CD4-positive, alpha-beta T cell (primary cell): ENCODE data around the gene AK8. TPM values are rescaled to one million over a fixed set of nuclear protein-coding genes. Genes with fewer than 3 reads are reported as not detected.

ENCODE experiments used
- ATAC-seq: fragments of 200-7000 bp; cut with Tn5 transposase; one replicate; pipeline ENCODE4 v1.10.0; 2022; ENCODE audit warnings: mild to moderate bottlenecking; ENCODE audit not compliant: poor library complexity
- CTCF ChIA-PET: fragments of 350-600 bp; sonication (Branson Sonifier 250); formaldehyde crosslinking; loops from one replicate; lab custom pipeline; 2021; ENCODE audit warnings: antibody characterized with exemption, inconsistent platforms; lab: Charles Lee
- POLR2A ChIA-PET: fragments of 350-600 bp; sonication (Branson Sonifier 250); formaldehyde crosslinking; loops from one replicate; lab custom pipeline; 2021; ENCODE audit warnings: antibody characterized with exemption, inconsistent platforms; lab: Charles Lee
- DNase-seq, 14 experiments: peaks; one replicate each; pipeline ENCODE4 v3.0.0-alpha.2; 2013 to 2020; ENCODE audit warnings: mixed read lengths in 2 of 14
- H3K27ac ChIP-seq, 2 donors: one replicate each; pipeline versions ENCODE4 v1.5.1 to v1.7.0; 2013; ENCODE audit warnings: low read length in 2 of 2, low read depth in 1 of 2, mild to moderate bottlenecking in 1 of 2
- H3K27me3 ChIP-seq, 2 experiments: 1 replicate in 1 of 2; 2 replicates in 1 of 2; pipeline versions ENCODE4 v1.6.1 to v1.7.0; 2013; ENCODE audit warnings: low read length in 2 of 2, control low read depth in 1 of 2, mild to moderate bottlenecking in 1 of 2, moderate library complexity in 1 of 2; ENCODE audit not compliant: insufficient read depth in 2 of 2, control insufficient read depth in 1 of 2
- H3K36me3 ChIP-seq: one replicate; pipeline ENCODE4 v1.6.1; 2013; ENCODE audit warnings: low read length, control low read depth; ENCODE audit not compliant: insufficient read depth
- H3K4me1 ChIP-seq: one replicate; pipeline ENCODE4 v1.6.1; 2013; ENCODE audit warnings: low read length, control low read depth; ENCODE audit not compliant: insufficient read depth
- H3K4me3 ChIP-seq: one replicate; pipeline ENCODE4 v1.5.1; 2013; ENCODE audit warnings: mild to moderate bottlenecking, low read length, moderate library complexity
- H3K9me3 ChIP-seq, 2 experiments: 1 replicate in 1 of 2; 2 replicates in 1 of 2; pipeline versions ENCODE4 v1.6.1 to v1.7.0; 2013; ENCODE audit warnings: low read length in 2 of 2, mild to moderate bottlenecking in 2 of 2, control low read depth in 1 of 2, moderate library complexity in 1 of 2; ENCODE audit not compliant: control insufficient read depth in 1 of 2, insufficient read depth in 1 of 2
- H3K27ac Mint-ChIP-seq: one replicate; pipeline ENCODE4 v1.8.0; 2020; ENCODE audit warnings: mixed read lengths
- H3K27me3 Mint-ChIP-seq: one replicate; pipeline ENCODE4 v1.8.0; 2021; ENCODE audit warnings: mixed read lengths
- H3K36me3 Mint-ChIP-seq: one replicate; pipeline ENCODE4 v1.8.0; 2021; ENCODE audit warnings: low read depth, mixed read lengths
- H3K4me1 Mint-ChIP-seq: one replicate; pipeline ENCODE4 v1.8.0; 2021; ENCODE audit warnings: low read depth, mixed read lengths
- H3K4me3 Mint-ChIP-seq: one replicate; pipeline ENCODE4 v1.8.0; 2020; ENCODE audit warnings: mild to moderate bottlenecking, mixed read lengths
- H3K9me3 Mint-ChIP-seq: one replicate; pipeline ENCODE4 v1.8.0; 2020; ENCODE audit warnings: mixed read lengths
- CTCF ChIP-seq: fragments of 200-600 bp; IDR thresholded peaks from one replicate; pipeline ENCODE4 v1.8.0; 2022; ENCODE audit warnings: antibody characterized with exemption, mild to moderate bottlenecking
- intact Hi-C, 2 experiments: fragments of 100-400 bp; cut with DNase I in 1 of 2; cut with micrococcal nuclease in 1 of 2; formaldehyde crosslinking; loops; one replicate each; pipeline versions ENCODE4 v1.15.1 to v1.9.0; 2023 to 2025; cut with DNase I, micrococcal nuclease
- total RNA-seq, 174 experiments: library from RNA in 2 of 174; stranded (reverse) in 2 of 174; gene quantifications; one replicate each; pipeline ENCODE4 v1.2.3 and lab custom pipeline; 2021 to 2026

AK8 gene
- total RNA-seq, 2 experiments from 2014 or later: not detected

DNA sequence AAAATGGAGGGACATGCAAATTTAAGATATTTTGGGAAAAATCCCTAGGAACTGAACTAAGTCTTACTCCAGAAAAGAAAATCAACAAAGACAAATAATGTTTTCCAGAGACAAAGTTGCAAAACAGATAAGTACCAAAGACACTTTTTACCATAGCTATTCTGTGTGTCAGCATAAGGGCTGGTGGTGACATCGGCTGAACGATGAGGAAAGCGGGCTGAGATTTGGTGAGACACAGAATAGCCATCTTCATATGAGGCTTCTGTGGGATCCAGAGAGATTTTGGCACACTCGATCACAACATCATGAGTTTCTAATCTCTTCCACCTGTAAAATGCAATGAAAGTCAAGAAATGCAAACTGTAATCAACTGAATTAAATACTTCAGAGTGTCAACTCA lies 34.0 kb upstream of the AK8 start:
- ChIA-PET POLR2A (no interaction called here), CTCF (no interaction called here)
- no peak for TF ChIP-seq CTCF

DNA sequence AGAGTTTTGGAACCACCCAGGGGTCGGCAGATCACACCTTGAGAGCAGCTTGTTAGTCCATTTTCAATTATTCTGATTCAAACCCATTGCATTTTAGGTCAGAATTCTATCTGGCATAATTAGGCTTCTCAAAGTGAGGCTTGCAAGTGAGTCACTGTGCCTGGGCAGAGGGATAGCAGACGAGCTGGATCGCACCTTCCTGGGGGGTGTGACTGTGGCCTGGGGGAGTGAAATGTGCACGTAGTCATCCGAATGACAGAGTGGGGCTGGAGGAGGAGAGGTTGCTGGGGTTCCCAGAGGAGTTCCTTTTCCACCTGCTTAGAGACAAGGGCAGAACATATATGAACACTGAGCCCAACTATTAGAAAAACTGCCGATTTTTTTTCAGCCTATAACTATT lies 32.3 kb upstream of the AK8 start:
- Histone ChIP-seq H3K27ac (no peak overlapping the region), H3K4me1 (peaks cover 16% of the 10 kb centered on the region), H3K27me3 (no peaks in the 10 kb centered on the region), H3K9me3 (no peaks in the 10 kb centered on the region), H3K4me3 (no peak overlapping the region), H3K36me3 (peaks cover 40% of the 10 kb centered on the region)
- Mint-ChIP-seq H3K36me3 (peaks cover 59% of the 10 kb centered on the region), H3K4me3 (no peak overlapping the region), H3K9me3 (no peaks in the 10 kb centered on the region), H3K4me1 (peaks cover 15% of the 10 kb centered on the region), H3K27ac (no peak overlapping the region), H3K27me3 (no peaks in the 10 kb centered on the region)
- no peak for TF ChIP-seq CTCF
- no peak for DNase-seq
- CTCF ChIA-PET: no interaction called here
- intact Hi-C loops: no loop called here
- ATAC-seq: no peak
- POLR2A ChIA-PET: interaction anchor here (1.2 kb wide), 1 partner anchor 34 kb away, joined by 5 read pairs; the partner anchor contains the start of gene TSC1

More for the DNA sequence above, 34.0 kb upstream of the AK8 start:
- DNase-seq (no peak), ATAC-seq (no peak)
- Histone ChIP-seq H3K27ac (no peak overlapping the region), H3K9me3 (no peaks in the 10 kb centered on the region), H3K27me3 (no peaks in the 10 kb centered on the region), H3K36me3 (peaks cover 49% of the 10 kb centered on the region), H3K4me1 (peaks cover 16% of the 10 kb centered on the region), H3K4me3 (no peak overlapping the region)
- H3K36me3 Mint-ChIP-seq: peaks cover 68% of the 10 kb centered on the region
- H3K4me1 Mint-ChIP-seq: peaks cover 15% of the 10 kb centered on the region
- no peak overlapping the region for H3K4me3 Mint-ChIP-seq
- H3K27ac Mint-ChIP-seq: no peak overlapping the region
- no peaks in the 10 kb centered on the region for H3K27me3 Mint-ChIP-seq
- intact Hi-C loops: no loop called here
- no peaks in the 10 kb centered on the region for H3K9me3 Mint-ChIP-seq

DNA sequence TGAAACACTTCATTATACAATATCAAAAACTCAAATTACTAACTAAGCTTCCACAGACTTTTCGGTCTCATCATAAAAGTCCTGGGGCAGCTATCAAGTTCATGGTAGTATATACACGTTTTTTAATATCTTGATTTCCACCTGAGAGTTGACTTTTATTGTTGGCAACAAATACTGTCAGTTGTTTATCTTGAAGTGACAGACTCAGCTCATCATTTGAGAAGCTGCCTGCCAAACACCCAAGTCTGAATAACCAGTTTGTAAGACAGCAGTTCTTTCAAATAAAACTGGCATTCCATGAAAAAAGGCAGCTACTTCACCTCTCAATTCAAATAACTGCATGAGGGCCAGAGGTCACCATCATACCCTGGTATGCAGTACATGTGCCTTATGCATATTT lies 31.2 kb upstream of the AK8 start:
- H3K27me3 Mint-ChIP-seq: no peaks in the 10 kb centered on the region
- peaks cover 16% of the 10 kb centered on the region for H3K4me1 ChIP-seq
- peaks cover 62% of the 10 kb centered on the region for H3K36me3 Mint-ChIP-seq
- H3K4me3 ChIP-seq: no peak overlapping the region
- CTCF ChIA-PET: no interaction called here
- peaks cover 15% of the 10 kb centered on the region for H3K4me1 Mint-ChIP-seq
- ATAC-seq: no peak
- H3K9me3 ChIP-seq: no peaks in the 10 kb centered on the region
- H3K9me3 Mint-ChIP-seq: no peaks in the 10 kb centered on the region
- H3K27me3 ChIP-seq: no peaks in the 10 kb centered on the region
- H3K27ac ChIP-seq: no peak overlapping the region
- no peak overlapping the region for H3K4me3 Mint-ChIP-seq
- H3K27ac Mint-ChIP-seq: no peak overlapping the region
- DNase-seq: no peak
- POLR2A ChIA-PET: interaction anchor here (1.0 to 1.5 kb wide), 4 partner anchors 31 to 60 kb away, joined by 3 to 5 read pairs (median 3); partner anchors contain the start of genes AK8, SPACA9 and TSC1
- H3K36me3 ChIP-seq: peaks cover 45% of the 10 kb centered on the region
- intact Hi-C loops: loop anchor here (10.0 kb wide), 3 partner anchors 65 to 495 kb away; partner anchors contain the start of genes CFAP77 (in 1 of the 2) and DDX31 (in 1 of the 2)
- no peak for TF ChIP-seq CTCF
